ENCODE results near the gene MBL2.

DNA sequence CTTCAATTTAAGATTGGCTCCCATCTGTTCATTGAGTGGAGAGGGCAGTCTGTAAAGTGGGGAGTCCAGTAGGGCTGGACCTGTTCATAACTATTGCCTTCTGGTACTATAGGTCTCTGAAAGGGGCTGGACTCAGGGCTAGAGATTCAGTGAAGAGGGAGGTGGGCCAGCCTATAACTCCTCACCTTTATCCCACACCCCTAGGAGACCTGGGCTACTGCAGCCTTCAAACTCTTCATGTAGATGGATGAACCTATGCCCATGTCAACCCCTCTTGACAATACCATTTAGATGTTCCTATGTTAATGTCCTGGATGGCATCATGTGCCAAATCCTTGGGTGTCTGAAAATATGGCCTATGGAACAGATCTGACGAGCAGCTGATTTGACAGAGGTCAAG, 22.0 kb downstream of the MBL2 start:
- TF ChIP-seq GATA2 (IDR thresholded peaks at IDR 0.05; ENCODE audit: low read depth, low read length) (no peak), GATA3 (IDR thresholded peaks at IDR 0.05; ENCODE audit: low read depth, low read length) (no peak)
